ENCODE data around the gene ANTXR2.
"Not testable (repeated sequence)": the region's sequence is repeated elsewhere in the genome, so short reads cannot be mapped to it uniquely, and the experiment has no call there.

DNA sequence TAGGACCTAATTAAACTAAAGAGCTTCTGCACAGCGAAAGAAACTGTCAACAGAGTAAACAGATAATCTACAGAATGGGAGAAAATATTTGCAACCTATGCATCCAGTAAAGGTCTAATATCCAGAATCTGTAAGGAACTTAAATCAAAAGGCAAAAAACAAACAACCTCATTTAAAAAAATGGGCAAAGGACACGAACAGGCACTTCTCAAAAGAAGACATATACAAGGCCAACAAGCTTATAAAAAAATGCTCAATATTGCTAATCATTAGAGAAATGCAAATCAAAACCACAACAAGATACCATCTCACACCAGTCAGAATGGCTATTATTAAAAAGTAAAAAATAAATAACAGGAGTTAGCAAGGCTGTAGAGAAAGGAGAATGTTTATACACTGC, 81.9 kb downstream of the ANTXR2 start:
- not testable (repeated sequence) for TF ChIP-seq CTCF, POLR2A (IDR thresholded peaks at IDR 0.05)
